GM18519 (cell line): ENCODE measurements around the gene NAPG.
"Not testable (repeated sequence)": the region's sequence is repeated elsewhere in the genome, so short reads cannot be mapped to it uniquely, and the experiment has no call there.

Experiments used
- ATAC-seq: cut with Tn5 transposase; IDR thresholded peaks from one replicate; pipeline ENCODE4 v1.9.1; 2021; ENCODE audit warnings: mild to moderate bottlenecking, moderate library complexity; ENCODE audit not compliant: unreplicated experiment, low FRiP score

Gene NAPG

DNA sequence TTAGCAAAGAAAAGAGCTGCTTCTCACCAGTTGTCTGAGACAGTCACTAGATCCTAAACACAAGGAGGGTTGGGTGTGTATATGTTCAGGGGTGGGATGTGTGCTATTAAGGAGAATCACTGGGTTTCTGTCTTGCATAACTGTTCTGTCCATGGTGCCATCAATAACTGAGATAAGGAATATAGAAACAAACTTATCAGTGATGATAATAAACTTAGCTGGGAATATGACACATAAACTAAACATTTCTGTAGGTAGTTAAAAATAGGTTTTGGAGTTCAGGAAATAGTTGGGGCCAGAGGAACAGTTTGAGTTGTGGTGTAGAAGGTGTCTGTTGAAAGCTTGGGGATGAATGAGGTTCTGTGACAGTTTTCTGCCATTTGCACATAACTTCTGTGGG is 17.4 kb downstream of the NAPG start:
- ATAC-seq: no peak

DNA sequence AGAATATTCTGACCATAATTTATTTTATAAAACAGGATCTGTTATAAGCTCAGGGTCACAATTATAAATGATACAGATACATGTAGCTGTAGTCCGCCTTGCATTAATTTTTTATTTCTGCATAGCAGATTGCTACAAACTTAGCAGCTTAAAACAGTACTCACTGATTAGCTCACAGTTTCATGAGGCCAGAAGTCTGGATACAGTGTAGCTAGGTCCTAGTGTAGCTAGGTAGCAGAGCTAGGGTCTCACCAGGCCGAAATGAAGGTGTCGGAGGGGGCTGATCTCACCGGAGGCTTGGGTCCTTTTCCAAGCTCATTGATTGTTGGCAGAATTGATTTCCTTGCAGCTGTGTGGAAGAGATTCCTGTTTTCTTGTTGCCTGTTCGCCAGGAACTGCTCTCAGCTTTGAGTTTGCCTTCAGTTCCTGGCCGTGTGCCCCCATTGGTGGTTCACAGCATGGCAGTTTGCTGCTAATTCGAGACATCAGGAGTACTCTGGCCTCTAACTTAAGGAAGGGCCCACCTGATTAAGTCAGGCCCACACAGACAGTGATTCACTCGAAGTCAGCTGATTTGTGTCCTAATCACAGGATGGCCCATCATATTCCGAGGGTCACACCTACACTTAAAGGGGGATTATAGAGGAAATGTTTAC is 18.4 kb downstream of the NAPG start:
- no peak for ATAC-seq

DNA sequence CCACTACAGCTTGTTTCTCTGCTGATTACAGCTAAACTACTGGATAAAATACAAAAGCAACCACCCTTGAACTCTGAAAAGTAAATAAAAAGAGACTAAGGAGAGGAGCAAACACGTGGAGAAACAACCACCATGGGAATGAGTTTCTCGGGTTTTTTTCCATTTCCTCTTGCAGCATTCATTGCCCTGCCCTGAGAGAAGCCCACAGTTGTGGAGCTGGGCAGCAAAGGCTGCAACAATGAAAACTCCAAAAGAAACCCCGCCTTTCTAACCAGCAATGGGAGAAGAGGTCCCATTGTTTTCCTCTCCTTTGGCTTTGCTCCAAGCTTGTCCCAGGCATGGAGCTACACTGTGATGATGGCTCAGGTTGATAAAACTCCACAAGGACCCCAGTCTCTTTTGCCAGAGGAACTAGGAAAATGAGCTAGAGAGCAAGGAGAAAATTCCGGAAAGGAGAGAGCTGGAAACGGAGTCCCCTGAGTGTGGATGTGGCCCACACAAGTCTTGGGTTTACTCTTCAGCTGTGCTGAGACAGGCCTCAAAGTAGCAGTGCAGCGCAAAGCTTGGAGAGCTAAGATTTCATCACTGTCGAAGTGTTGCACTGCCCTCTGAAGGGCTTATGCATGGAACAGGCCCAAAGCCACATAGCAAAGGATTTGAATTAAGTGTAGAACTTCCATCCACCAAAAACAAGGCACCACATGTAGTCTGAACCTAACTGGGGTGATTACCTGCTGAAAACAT is 20.9 kb downstream of the NAPG start:
- ATAC-seq: no peak

DNA sequence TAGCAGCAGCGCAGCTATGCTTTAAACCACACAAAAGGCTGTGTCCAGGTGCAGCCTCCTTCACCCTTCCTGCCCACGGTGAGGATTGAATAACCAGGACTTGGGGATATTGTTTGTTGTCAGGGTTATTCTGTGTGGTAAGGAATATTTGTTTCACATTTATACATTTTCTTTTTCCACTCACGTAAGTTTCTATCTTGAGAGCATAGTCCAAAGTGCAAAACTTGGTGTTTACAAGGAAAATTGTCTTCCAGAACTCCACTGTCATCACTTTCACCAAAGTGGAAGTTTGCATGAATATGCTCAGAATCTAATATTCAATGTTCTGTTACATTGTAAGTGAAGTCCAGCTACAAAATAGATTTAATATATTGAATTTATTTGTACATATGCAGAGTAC is 26.4 kb downstream of the NAPG start:
- ATAC-seq: no peak

DNA sequence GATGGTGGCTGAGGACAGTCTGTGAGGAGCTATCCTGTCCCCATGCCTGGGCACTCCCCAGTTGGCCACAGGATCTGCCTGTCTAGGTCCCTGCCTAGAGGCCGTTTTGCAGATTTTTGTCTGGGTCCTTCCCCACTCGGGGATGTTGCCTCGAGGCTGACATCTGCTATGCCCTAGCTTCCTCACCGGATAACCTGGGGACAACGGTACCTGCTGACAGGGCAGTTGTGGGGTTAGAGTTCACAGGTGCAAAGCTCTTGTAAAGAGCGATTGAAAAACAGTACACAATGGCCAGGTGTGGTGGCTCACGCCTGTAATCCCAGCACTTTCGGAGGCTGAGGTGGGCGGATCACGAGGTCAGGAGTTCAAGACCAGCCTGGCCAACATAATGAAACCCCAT is 30.4 kb downstream of the NAPG start:
- ATAC-seq: not testable (repeated sequence)

DNA sequence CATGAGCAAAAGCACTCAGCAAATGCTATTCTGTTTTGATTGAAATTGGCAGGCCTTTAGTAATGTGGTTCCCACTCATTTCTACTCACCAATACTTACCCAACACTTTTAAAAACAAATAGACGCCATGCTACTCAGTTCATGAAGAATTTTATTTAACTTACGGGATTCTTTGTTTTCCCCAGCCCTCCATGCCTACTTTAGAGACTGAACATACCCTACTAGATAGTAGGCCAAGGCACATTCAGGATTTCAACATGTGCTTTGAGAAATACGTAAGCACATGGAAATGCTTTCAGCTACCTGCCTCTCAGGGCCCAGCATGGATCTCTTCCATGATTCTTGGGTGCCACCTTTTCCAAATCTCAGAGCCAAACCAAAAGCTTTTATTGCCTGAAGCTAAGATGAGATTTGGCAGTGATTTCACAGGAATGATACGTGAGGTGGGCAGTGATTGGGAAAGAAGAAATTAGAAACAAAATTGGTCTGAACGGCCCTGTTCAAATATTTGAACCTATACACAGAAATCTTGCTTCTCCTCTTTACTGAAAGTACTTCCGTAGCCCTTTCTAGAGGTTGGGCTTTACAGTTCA is 31.4 kb downstream of the NAPG start:
- no peak for ATAC-seq

DNA sequence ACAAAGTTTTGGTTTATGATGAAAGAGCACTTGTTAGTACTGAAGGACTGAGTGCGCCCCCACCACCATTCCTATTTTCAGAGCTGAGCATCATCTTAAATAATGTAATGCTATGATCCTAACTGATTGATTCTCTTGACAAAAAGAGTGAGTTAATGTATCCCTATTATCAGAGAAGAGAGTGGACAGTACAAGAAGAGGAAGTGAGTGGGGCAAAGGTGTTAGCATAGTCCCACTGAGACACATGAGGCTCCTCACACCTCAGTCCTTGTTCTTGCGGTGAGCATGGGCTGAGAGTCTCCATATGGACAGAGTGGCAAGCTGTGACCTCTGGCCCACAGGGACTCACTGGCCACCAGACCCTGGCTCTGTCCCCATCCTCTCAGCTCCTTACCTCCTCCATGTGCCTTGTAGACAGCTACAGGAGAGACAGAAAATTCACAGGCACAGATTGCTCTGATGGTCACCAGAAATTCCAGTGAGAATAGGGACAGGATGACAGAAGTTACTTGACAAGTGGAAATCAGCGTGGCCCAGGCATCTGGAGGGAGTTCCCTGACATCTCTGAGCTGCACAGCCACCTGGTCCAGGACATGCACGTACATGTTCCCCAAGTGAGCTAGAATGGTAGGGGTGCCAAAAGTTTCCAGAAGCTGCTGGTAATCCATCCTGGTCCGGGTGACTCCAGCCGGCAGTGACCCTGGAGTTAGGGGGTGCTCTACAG is 32.6 kb downstream of the NAPG start:
- ATAC-seq: no peak

DNA sequence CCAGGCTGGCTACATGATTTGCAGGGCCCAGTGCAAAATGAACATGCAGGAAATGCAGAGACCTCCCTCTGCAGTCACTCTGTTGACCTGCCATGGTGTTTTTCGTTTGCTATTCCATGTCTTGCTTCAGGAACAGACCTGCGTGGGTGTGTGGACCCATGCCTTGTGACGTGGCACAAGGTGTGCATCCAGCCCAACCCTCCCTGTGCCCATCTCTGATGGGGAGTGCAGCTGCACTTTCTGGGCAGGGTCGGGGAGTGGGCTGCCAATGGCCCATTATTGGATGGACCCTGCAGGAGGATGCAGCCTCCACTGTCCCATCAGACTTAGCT is 33.1 kb downstream of the NAPG start:
- no peak for ATAC-seq

DNA sequence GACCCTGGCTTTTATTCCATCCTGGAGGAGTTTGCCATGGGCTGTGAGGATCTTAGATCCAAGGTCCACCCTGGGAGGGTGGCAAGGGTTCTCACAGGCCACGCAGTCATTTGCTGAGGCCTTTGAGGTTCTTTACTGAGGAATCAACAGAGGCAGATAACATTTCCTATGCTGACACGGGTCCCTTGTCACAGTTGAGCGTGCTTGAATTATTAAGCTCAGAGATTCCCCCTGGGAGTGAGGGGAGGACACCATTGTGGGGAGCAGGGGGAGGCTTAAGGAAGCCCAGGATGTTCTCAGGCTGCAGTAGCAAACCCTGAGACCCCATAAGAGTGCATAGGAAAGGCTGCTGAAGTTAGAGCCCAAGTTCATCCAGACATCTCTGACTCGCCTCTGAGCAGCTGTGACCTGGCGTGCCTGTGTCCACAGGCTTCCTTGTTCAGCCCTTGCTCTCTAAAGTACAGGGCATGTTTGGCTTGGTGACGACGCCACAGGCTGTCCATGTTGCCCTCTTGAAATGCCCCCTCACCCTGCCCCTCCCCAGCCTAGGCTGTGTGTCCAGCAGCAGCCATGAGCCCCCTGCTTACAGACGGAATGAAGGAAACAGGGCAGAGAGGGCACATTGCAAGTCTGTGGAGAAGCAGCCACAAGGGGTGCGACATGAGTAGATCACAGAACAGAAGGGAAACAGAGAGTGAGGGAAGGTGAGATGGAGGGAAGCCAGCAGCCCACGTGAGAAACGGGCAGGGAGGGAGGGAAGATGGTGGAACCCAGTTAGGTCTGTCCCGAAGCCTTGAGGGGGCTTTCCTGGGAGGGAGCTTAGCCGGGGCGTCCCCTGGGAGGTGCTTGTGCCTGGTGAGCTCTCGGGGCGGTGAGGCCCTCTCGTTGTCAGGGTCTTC is 34.0 kb downstream of the NAPG start:
- ATAC-seq: no peak

DNA sequence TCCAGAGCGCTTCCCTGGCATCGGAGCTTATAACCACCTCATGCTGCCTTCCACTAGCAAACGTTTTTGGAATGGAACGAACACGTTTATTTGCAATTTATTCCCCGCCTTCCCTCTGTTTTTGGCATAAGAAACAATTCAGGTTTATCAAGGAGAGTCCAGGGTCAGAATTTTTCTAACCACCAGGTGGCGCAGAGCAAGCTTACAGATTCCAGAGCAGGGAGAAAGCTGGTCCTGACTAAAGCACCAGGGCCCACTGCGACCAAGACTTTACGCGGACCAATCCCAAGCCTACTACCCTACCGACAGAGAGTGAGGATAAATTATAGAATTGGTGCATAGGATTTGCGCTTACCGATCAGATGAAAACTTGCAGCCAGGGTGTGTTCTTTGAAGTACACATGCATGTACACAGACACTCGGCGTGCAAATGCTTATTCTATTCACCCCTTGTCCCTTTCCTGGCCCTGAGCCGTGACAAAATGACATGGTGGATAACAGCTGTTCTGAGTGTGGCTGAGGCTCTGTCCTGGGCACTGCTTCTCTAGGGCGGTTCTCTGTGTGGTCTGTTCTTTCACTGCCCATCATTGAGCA is 34.7 kb downstream of the NAPG start:
- no peak for ATAC-seq

DNA sequence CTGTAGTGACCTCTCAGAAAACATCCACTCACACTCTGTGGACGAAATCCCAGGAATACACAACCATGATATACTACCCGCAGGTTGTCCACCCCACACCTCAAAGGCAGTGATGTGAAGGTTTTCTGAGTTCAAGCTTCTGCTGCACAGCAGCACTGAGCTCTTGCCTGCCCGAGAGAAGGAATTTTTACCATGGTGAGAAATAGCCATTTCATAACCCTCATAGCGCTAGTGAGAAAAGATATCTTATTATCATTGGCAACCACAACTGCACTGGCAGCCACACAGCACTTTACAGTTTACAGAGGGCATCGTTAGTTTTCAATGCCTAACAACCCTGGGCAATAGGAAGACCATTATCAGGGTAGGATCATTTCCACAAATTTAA is 36.9 kb downstream of the NAPG start:
- ATAC-seq: no peak

DNA sequence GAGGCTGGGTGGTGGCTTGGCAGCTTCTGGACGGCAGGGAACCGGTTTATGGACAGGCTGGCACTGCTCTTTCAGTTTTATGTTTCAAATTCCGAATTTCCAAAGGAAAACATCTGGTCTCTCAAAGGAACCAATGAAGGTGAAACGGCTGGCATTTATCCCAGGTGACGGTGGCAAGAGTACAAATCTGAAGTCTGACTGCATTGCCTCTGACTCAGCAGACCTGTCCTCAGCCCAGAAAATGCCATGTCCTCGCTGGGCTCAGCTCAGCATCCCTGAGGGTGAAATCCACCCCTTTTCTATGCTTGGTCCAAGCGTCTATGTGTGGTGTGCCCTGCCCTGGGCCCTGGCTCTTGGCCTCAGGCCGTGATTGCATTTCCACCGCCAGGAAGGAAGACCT is 38.1 kb downstream of the NAPG start:
- ATAC-seq: no peak

DNA sequence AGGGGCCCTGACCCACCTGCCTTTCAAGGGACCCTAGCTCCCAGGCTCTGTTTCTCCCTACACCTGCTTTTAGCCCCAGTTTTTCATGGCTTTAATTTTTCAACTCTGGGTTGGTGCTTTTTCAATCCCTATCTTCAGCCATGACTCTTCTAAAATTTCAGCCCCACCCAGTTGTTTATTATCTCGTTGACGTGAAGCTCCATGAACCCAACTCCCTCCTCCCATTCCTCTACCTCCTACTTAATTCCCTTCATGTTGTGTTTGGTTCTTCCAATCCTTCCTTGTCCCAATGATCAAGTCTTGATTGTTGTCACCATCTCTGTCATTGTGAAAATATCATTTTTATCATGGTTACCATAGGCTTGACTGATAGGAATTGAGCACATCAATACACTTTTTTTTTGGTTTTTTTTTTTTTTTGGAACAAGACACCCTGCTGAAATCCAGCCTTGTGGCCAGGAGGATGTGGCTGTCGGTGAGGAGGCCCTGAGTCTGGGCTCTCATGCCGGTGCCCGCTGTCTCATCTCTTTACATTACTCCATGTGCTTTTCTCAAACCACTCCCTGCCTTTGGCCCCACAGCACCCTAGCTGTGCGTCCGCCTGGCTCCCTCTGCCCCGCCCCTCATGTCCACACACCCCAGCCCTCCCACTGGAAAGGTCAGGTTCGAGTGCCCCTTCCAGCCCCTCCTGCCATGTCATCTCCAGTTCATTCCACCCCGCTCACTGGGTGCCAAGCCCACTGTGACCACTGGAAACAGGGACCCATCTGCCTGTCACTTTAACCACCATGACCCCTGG is 39.3 kb downstream of the NAPG start:
- no peak for ATAC-seq

DNA sequence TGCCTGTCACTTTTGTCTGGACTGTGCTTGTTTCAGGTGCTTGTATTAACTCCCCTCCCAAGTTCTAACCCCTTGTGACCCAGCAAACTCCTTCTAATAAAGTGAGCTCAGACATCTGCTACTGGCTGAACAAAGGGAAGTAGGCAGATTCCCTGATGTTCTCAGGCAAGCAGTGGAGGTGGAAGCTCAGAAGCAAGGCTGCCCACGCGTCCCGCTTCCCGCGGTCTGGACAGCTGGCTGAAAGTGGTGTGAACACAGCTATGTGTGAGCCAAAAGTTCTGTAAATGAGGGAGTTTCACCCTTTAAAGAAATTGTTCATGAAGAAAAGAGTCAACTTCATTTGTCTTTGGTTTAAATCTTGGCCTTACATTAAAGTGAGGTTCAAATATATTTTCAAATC is 40.0 kb downstream of the NAPG start:
- no peak for ATAC-seq

DNA sequence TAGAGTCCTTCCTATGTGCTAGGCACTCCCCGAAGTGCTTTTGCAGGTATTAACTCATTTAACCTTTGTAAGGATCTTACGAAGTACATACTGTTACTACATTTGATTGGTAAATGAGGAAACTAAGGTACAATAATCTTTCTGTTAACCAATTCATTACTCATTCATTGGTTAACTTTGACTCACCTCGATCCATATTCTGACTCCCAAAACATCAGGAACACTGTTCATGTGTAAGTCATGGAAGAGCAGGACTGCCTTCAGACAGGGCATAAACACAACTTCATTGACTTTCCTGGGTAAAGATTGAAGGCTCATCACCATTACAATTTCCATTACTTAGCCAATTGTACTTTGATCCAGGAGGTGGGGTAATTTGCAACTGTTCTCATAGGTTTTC is 40.6 kb downstream of the NAPG start:
- ATAC-seq: no peak

DNA sequence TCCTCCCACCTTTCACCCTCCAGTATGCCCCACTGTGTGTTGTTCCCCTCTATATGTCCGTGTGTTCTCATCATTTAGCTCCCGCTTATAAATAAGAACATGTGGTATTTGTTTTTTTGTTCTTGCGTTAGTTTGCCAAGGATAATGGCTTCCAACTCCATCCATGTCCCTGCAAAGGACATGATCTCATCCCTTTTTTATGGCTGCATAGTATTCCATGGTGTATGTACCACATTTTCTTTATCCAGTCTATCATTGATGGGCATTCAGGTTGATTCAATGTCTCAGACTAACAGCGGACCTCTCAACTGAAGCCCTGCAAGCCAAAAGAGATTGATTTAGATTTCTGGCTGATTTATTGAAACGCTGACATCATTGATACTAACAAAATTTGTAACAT is 44.1 kb downstream of the NAPG start:
- not testable (repeated sequence) for ATAC-seq

DNA sequence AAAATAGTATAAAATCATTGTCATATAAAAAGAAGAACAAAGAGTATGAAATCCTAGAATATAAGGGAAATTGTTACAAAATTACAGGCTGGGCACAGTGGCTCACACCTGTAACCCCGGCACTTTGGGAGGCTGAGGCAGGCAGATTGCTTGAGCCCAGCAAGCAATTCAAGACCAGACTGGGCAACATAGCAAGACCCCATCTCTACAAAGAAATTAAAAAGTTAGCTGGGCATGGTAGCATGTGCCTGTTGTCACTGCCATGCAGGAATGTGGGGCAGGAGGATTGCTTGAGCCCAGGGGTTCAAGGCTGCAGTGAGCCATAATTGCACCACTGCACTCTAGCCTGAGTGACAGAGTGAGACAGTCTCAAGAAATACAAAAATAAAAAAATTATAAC is 44.8 kb downstream of the NAPG start:
- ATAC-seq: no peak

DNA sequence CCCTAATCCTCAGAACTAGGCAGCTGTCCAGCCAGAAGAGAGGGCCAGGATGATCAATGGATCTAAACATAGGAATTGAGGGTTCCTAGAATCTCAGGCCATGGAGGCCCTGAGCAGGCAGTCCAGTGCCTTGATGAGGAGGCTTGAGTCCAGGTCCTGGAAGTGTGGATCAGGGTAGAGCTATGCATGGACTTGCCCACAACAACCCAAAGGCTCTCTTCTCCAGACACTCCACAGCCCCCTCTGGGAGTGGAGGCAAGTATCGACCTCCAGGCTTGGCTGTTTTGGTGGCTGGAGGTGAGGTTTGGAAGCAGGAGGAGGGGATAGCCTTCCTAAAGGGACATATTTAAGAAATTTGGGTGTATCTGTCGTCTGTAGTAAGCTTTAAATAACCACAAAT is 45.7 kb downstream of the NAPG start:
- no peak for ATAC-seq

DNA sequence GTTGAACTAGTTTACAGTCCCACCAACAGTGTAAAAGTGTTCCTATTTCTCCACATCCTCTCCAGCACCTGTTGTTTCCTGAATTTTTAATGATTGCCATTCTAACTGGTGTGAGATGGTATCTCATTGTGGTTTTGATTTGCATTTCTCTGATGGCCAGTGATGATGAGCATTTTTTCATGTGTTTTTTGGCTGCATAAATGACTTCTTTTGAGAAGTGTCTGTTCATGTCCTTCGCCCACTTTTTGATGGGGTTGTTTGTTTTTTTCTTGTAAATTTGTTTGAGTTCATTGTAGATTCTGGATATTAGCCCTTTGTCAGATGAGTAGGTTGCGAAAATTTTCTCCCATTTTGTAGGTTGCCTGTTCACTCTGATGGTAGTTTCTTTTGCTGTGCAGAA is 47.4 kb downstream of the NAPG start:
- ATAC-seq: not testable (repeated sequence)
